CD1c-positive myeloid dendritic cell (primary cell): ENCODE data around the gene PRKCSH.
A peak's percentile ranks its signal among the peaks of the same experiment; 100 is the strongest.

Experiments
- DNase-seq: peaks from one replicate; pipeline ENCODE4 v3.0.0-alpha.2; 2016; ENCODE audit errors: extremely low spot score

The PRKCSH gene

DNA sequence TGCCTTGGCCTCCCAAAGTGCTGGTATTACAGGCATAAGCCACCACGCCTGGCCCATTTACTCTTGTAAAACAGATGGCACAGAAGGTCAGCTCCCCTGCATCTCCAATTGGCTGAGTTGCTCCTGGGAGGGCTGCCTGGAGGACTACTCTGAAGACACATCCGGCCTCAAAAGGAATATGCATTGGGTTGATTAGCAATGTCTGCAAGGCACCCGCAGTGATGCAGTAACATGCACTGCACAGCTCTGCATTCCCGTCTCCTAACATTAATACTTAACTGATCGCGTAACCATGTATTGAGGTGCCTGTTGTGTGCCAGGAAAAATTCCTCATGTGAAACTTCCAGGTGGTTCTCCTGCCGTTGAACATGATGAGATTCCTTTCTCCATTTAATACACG lies 40.4 kb downstream of the PRKCSH start:
- no peak for DNase-seq

- DNase-seq, result peak; percentile 8
Measured at GRCh38 chr19:11478167-11479089, 43.0 kb downstream of the PRKCSH start.

- DNase-seq, result peak; percentile 51
Measured at GRCh38 chr19:11479090-11479897, 43.9 kb downstream of the PRKCSH start.

DNA sequence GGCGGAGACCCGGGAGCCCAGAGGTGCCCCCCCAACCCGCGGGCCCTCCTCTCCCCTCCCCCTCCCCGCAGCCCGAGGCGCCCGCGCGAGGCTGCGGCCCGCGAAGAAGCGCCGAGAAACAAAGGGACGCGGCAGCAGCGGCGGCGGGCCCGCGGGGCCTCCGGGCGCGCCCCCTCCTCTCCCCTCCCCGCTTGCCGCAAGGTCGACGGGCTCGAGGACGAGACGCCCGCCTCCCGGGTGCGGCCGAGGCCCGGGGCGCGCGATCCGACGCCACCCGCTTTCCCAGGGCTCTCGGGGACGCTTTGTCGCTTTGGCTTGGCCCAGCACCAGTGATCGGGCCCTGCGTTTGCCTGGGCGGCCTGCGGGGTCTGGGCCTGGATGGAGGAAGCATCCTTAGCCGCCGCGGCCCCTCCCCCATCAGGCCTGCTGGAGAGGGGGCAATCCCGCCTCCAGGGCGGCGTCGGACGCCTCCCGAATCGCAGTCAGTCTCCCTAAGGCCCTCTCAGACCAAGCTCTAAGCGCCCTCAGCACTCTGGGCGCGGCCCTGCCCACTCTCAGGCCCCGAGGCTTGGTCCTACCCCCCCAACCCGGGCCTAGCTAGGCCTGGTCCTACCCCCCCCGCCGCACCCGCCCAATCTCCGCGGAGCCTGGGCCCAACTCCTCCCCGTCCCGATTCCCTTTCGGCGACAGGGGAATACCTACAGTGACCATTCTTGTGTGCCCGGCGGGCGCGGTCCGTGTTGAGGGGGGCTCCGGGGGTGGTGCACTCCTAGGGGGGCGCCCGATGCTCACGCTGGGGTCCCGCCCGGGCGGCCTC lies 44.7 kb downstream of the PRKCSH start:
- no peak for DNase-seq

DNA sequence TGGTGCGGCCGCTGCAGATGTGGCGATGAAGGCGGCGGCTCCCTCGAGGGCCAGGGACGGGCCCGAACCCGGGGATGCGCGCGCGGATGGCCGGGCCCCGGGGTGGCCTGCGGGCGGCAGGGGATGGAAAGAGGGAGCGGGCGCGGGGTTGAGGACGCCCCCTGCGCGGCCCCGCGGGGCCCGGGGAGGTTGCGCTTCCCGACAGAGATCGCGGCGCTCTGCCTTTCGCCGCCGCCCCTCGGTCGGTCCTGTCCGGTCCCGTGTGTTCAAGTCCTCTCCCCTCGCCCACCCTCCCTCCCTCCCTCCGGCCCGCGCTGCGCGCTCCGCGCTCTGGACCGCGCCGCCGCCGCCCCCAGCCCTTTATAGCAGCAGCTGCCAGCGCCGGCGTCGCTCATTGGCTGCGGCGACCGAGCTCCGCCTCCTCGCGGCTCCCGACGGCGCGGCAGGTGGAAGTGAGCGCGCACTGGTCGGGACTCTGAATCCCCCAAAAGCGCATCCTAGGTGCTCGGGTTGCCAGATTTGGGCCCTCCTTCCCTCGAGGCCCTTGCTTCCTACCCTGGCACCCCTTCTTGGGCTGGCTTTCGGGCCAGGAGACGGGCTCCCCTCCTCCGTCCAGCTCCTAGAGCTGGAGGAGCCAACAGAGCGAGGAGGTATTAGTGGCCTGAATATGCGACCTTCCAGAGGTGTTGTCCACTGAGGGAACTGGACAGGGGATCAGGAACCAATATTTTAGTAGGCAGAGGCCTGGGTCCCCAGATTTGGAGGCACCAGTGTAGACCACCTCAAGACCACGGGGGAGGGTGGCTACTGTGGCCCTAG lies 45.5 kb downstream of the PRKCSH start, which contains the start of gene ELAVL3:
Gene ELAVL3, minus strand, starts transcription at position 332 of the 819 bp plus-strand sequence. CDS start 438 bp downstream, outside the sequence.
- DNase-seq, result no peak

GRCh38 chr19:11481534-11482383 lies 46.3 kb downstream of the PRKCSH start:
- DNase-seq, result peak; percentile 76

GRCh38 chr19:11482384-11483050 lies 47.1 kb downstream of the PRKCSH start:
- DNase-seq, result peak; percentile 92

GRCh38 chr19:11483366-11484111 lies 48.1 kb downstream of the PRKCSH start:
- DNase-seq, result no peak

GRCh38 chr19:11485245-11485837 lies 49.9 kb downstream of the PRKCSH start:
- no peak for DNase-seq

- no peak for DNase-seq
Measured at GRCh38 chr19:11486661-11487503, 51.4 kb downstream of the PRKCSH start.

DNA sequence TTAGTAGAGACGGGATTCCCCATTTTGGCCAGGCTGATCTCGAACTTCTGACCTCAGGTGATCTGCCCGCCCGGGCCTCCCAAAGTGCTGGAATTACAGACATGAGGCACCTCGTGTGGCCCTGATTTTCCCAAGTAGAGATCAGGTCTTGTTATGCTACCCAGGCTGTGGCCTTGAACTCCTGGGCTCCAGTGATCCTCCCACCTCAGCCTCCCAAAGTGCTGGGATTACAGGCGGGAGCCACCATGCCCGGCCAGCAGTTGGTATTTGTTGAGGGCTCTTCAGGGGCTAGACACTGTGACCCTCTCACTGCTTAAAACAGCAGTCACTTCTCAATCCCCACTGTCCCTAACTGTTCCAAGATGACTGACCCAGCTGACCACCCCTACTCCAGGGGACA lies 53.9 kb downstream of the PRKCSH start:
- DNase-seq, result no peak

- DNase-seq, result no peak
Measured at GRCh38 chr19:11494634-11495285, 59.3 kb downstream of the PRKCSH start.

- DNase-seq, result no peak
Measured at GRCh38 chr19:11495481-11495880, 60.0 kb downstream of the PRKCSH start.

DNA sequence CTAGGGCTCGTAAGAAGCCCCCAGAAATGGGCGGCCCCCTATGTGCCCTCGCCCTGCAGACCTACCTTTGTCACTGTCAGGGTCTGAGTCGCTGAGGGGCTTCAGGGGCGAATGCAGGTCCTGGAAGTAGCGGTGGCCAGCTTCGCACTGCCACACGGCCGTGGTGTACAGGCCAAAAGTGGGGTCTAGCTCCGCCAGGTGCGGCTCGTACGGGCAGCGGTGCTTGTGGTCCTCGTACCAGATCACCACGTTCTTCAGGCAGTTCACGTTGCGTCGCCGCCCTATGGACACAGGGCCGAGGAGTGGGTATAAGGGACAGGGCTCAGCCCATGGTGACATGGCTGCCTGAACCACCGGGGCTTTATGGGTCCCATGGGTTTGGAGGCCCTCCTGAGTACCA lies 60.5 kb downstream of the PRKCSH start:
- no peak for DNase-seq

- DNase-seq, result peak; percentile 62
Measured at GRCh38 chr19:11496391-11497163, 61.1 kb downstream of the PRKCSH start.

- DNase-seq, result no peak
Measured at GRCh38 chr19:11499220-11499726, 63.8 kb downstream of the PRKCSH start.
